Fibroblast of skin of abdomen (primary cell): ENCODE measurements around the gene POU2F3.

Source experiments
- DNase-seq: peaks from one replicate; pipeline ENCODE4 v3.0.0-alpha.2; 2013

Gene POU2F3

GRCh38 chr11:120324932-120325810 is 85.2 kb downstream of the POU2F3 start, which contains the start of gene TLCD5:
TSS of gene TLCD5 (plus strand) at chr11:120325299. CDS start at chr11:120327442, 2,143 bp downstream.
- DNase-seq, result peak; percentile 74

- no peak for DNase-seq
These were observed 86.3 kb downstream of the POU2F3 start for GRCh38 chr11:120326228-120326627.

GRCh38 chr11:120326845-120327281 is 86.9 kb downstream of the POU2F3 start:
- no peak for DNase-seq

- DNase-seq, result no peak
These were observed 87.4 kb downstream of the POU2F3 start for GRCh38 chr11:120327311-120327710.

GRCh38 chr11:120329556-120329955 is 89.6 kb downstream of the POU2F3 start:
- DNase-seq, result no peak

- DNase-seq, result no peak
These were observed 90.1 kb downstream of the POU2F3 start for GRCh38 chr11:120330045-120330444.

GRCh38 chr11:120331301-120331996 is 91.5 kb downstream of the POU2F3 start:
- peak; percentile 94 for DNase-seq

- DNase-seq, result no peak
These were observed 93.1 kb downstream of the POU2F3 start for GRCh38 chr11:120332822-120333716.

GRCh38 chr11:120333801-120334200 is 93.9 kb downstream of the POU2F3 start:
- no peak for DNase-seq

GRCh38 chr11:120334332-120334731 is 94.4 kb downstream of the POU2F3 start:
- no peak for DNase-seq

- peak; percentile 83 for DNase-seq
These were observed 95.0 kb downstream of the POU2F3 start for GRCh38 chr11:120334894-120335462.

- DNase-seq, result no peak
These were observed 95.6 kb downstream of the POU2F3 start for GRCh38 chr11:120335556-120335907.

- peak; percentile 99 for DNase-seq
These were observed 96.1 kb downstream of the POU2F3 start, which contains the start of gene ARHGEF12 for GRCh38 chr11:120335908-120336640. TSS of gene ARHGEF12 (plus strand) at chr11:120336413. CDS start at chr11:120337244, 831 bp downstream.

GRCh38 chr11:120336641-120337354 is 96.9 kb downstream of the POU2F3 start:
- DNase-seq, result no peak

GRCh38 chr11:120337355-120338106 is 97.6 kb downstream of the POU2F3 start:
- DNase-seq, result no peak

- no peak for DNase-seq
These were observed 98.4 kb downstream of the POU2F3 start for GRCh38 chr11:120338107-120338933.

GRCh38 chr11:120339394-120339890 is 99.5 kb downstream of the POU2F3 start:
- DNase-seq, result no peak

- DNase-seq, result no peak
These were observed 100.6 kb downstream of the POU2F3 start for GRCh38 chr11:120340529-120340928.

GRCh38 chr11:120342226-120342625 is 102.3 kb downstream of the POU2F3 start:
- no peak for DNase-seq
